ENCODE results near the gene PHLPP1. TPM values are rescaled to one million over a fixed set of nuclear protein-coding genes. Genes with fewer than 3 reads are reported as not detected.
A peak's percentile ranks its signal among the peaks of the same experiment; 100 is the strongest.

PHLPP1 gene
- total and polyA plus RNA-seq, 10 donors = 1.2 to 10.6 (median 6.7) TPM

GRCh38 chr18:62974388-62974787 is 259.0 kb downstream of the PHLPP1 start:
- no peaks in the 10 kb centered on the region for H3K9me3 ChIP-seq
- H3K4me3 ChIP-seq = no peak overlapping the region
- DNase-seq = no peak
- no peaks in the 10 kb centered on the region for H3K27me3 ChIP-seq (replicated peaks in 1 of 7)
- no peak overlapping the region for H3K27ac ChIP-seq
- TF ChIP-seq POLR2AphosphoS5 (IDR thresholded peaks at IDR 0.05) = no peak
- no peak for TF ChIP-seq CTCF (IDR thresholded peaks at IDR 0.05 in 8 of 11, conservative IDR thresholded peaks at IDR 0.05 in 3 of 11)
- no peak for TF ChIP-seq POLR2A (IDR thresholded peaks at IDR 0.05)
- H3K36me3 ChIP-seq = peaks cover 0 to 68% (median 21%) of the 10 kb centered on the region in 6 donors
- H3K4me1 ChIP-seq = peaks cover 0 to 21% (median 0%) of the 10 kb centered on the region in 6 donors
- WGBS, 5 donors = 59 to 63% (median 59%) methylated on average over 3 of the region's 3 CpGs
- intact Hi-C loops (cut with DNase I; ENCODE audit: low total_unique reads) = no loop called here

- Histone ChIP-seq H3K27me3 (replicated peaks in 1 of 7) (no peaks in the 10 kb centered on the region), H3K4me3 (no peak overlapping the region), H3K27ac (no peak overlapping the region), H3K36me3 (peaks cover 0 to 70% (median 21%) of the 10 kb centered on the region in 6 donors), H3K9me3 (no peaks in the 10 kb centered on the region), H3K4me1 (peaks cover 0 to 28% (median 0%) of the 10 kb centered on the region in 6 donors)
- peak; percentile 30 for DNase-seq
- no peak for TF ChIP-seq POLR2AphosphoS5 (IDR thresholded peaks at IDR 0.05)
- no peak for TF ChIP-seq POLR2A (IDR thresholded peaks at IDR 0.05)
- no peak for TF ChIP-seq CTCF (IDR thresholded peaks at IDR 0.05 in 8 of 11, conservative IDR thresholded peaks at IDR 0.05 in 3 of 11)
- 86 to 94% (median 89%) methylated on average over 6 to 7 of the region's 7 CpGs for WGBS, 5 donors
- intact Hi-C loops (cut with DNase I; ENCODE audit: low total_unique reads) = no loop called here
Observed at GRCh38 chr18:62974928-62975675, 259.8 kb downstream of the PHLPP1 start.

GRCh38 chr18:62975785-62976184 is 260.4 kb downstream of the PHLPP1 start:
- Histone ChIP-seq H3K27ac (no peak overlapping the region), H3K27me3 (replicated peaks in 1 of 7) (no peaks in the 10 kb centered on the region), H3K4me3 (no peak overlapping the region), H3K36me3 (peaks cover 0 to 70% (median 21%) of the 10 kb centered on the region in 6 donors), H3K4me1 (peaks cover 0 to 31% (median 0%) of the 10 kb centered on the region in 6 donors), H3K9me3 (no peaks in the 10 kb centered on the region)
- TF ChIP-seq CTCF (IDR thresholded peaks at IDR 0.05 in 8 of 11, conservative IDR thresholded peaks at IDR 0.05 in 3 of 11) (no peak), POLR2A (IDR thresholded peaks at IDR 0.05) (no peak), POLR2AphosphoS5 (IDR thresholded peaks at IDR 0.05) (no peak)
- peak; percentile 17 for DNase-seq
- 87 to 93% (median 91%) methylated on average over 2 of the region's 2 CpGs for WGBS, 5 donors
- intact Hi-C loops (cut with DNase I; ENCODE audit: low total_unique reads) = no loop called here

- TF ChIP-seq POLR2AphosphoS5 (IDR thresholded peaks at IDR 0.05) (no peak), POLR2A (IDR thresholded peaks at IDR 0.05) (no peak), CTCF (IDR thresholded peaks at IDR 0.05 in 8 of 11, conservative IDR thresholded peaks at IDR 0.05 in 3 of 11) (no peak)
- no peaks in the 10 kb centered on the region for H3K27me3 ChIP-seq (replicated peaks in 1 of 7)
- H3K4me3 ChIP-seq = no peak overlapping the region
- peaks cover 0 to 31% (median 0%) of the 10 kb centered on the region in 6 donors for H3K4me1 ChIP-seq
- WGBS, 5 donors = 73 to 90% (median 78%) methylated on average over 5 of the region's 5 CpGs
- no peaks in the 10 kb centered on the region for H3K9me3 ChIP-seq
- no peak for DNase-seq
- intact Hi-C loops (cut with DNase I; ENCODE audit: low total_unique reads) = no loop called here
- H3K36me3 ChIP-seq = peaks cover 0 to 69% (median 21%) of the 10 kb centered on the region in 6 donors
- H3K27ac ChIP-seq = no peak overlapping the region
Observed at GRCh38 chr18:62976227-62976626, 260.9 kb downstream of the PHLPP1 start.

All from spleen (tissue), 11 donors.